ENCODE results near the gene DCC.
"Not testable (repeated sequence)": the region's sequence is repeated elsewhere in the genome, so short reads cannot be mapped to it uniquely, and the experiment has no call there.

The DCC gene

GRCh38 chr18:53417003-53417402 lies 1077.0 kb downstream of the DCC start:
- no peak for DNase-seq (ENCODE audit: low spot score)

DNA sequence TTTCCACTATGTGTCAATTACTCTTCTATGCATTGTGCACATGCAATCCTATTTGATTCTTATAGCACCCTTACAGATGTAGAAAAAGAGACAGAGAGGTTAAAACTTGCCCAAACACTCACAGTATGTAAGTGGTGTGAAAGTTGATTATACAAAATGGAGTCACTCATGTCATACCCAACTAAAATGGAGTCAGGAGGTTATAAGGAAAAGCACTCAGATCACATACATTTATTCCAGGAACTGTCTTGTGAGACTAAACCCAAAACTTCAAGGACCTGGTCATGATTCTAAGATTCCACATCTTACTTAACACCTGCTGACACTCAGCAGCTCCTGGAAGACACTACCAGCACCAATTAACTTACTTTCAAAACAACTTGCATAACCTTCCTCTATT lies 1081.9 kb downstream of the DCC start:
- DNase-seq (ENCODE audit: low spot score): no peak

GRCh38 chr18:53422896-53423295 lies 1082.9 kb downstream of the DCC start:
- no peak for DNase-seq (ENCODE audit: low spot score)

GRCh38 chr18:53426666-53427184 lies 1086.7 kb downstream of the DCC start:
- no peak for DNase-seq (ENCODE audit: low spot score)

DNA sequence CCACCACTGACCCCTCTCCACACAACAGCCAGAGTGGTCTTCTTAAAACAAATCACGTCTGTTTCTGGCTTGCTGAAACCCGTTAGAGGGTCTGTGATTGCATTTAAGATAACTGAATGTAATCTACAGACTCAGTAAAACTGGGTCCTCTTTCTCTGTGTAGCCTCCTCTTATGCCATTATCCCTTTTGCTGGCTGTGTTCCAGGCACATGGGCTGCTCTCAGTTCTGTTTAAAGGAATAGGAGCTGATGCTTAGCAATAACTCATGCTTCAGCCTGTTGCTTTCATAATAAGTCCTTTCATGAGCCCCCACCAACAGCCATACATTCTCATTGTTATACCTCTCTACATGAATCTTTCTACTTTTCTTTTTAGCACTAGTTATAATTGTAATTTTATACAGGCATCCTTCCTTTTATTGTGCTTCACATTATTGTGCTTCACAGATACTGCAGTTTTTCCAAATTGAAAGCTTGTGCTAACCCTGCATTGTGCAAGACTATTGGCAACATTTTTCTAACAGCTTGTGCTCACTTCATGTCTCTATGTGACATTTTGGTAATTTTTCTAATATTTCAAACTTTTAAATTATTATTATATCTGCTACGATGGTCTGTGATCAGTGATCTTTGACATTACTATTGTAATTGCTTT lies 1101.9 kb downstream of the DCC start:
- DNase-seq (ENCODE audit: low spot score): no peak

DNA sequence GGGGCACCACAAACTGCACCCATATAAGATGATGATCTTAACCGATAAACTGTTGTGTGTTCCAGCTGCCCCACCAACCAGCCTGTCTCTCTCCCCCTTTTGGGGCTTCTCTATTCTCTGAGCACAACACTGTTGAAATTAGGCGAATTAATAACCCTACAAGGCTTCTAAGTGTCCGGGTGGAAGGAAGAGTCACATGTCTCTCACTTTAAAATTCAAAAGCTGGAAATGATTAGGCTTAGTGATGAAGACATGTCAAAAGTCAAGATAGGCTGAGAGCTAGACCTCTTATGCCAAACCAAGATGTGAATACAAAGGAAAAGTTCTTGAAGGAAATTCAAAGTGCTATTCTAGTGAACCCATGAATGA lies 1102.4 kb downstream of the DCC start:
- DNase-seq (ENCODE audit: low spot score): no peak

DNA sequence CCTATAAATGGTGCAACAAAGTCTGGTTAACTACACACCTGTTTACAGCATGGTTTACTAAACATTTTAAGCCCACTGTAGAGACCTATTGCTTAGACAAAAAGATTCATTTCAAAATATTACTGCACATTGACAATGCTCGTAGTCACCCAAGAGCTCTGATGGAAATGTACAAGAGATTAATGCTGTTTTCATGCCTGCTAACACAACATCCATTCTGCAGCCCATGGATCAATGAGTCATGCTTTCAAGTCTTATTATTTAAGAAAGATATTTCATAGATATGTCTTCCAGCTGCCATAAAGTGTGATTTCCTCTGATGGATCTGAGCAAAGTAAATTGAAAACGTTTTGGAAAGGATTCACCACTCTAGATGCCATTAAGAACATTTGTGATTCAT lies 1103.3 kb downstream of the DCC start:
- DNase-seq (ENCODE audit: low spot score): no peak

DNA sequence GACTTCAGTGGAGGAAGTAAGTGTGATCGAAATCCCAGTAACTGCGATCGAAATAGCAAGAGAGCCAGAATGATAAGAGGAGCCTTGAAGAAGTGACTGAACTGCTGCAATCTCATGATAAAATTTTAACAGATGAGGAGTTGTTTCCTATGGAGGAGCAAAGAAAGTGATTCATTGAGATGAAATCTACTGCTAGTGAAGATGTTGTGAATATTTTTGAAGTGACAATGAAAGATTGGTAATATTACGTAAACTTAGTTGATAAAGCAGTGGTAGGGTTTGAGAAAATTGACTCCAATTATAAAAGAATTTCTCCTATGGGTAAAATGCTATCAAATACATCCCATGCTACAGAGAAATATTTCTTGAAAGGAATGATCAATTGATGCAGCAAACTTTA lies 1103.8 kb downstream of the DCC start:
- DNase-seq (ENCODE audit: low spot score): no peak

- no peak for DNase-seq (ENCODE audit: low spot score)
Observed at GRCh38 chr18:53451902-53452301, 1111.9 kb downstream of the DCC start.

- no peak for DNase-seq (ENCODE audit: low spot score)
Observed at GRCh38 chr18:53457068-53457467, 1117.1 kb downstream of the DCC start.

GRCh38 chr18:53458268-53458667 lies 1118.3 kb downstream of the DCC start:
- no peak for DNase-seq (ENCODE audit: low spot score)

DNA sequence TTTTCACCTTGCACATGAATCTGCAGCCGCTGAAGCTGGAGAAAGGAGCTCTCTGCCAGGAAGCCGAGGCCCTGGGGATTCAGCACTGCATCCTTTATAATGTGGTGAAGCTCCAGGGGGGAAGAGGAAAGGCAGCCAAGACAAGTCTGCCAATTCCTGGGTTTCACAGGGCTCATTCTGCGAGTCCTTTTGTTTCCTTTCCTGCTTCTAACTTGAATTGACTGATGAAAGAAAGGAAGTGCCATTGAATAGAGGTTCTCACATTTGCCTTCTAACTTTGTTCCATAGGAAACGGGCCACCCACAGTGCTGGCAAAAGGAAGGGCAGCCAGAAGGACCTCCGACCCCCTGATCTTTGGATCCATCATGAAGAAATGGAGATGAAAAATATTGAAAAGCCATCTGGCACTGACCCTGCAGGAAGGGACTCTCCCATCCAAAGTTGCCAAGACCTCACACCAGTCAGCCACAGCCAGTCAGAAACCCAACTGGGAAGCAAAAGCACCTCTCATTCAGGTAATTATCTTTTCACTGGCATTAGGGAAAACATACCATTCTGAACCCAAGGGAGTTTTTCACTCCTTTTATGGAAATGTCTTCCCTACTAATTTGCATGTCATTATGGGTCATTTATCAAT lies 1119.1 kb downstream of the DCC start:
- no peak for DNase-seq (ENCODE audit: low spot score)

- DNase-seq (ENCODE audit: low spot score): no peak
Observed at GRCh38 chr18:53467756-53468155, 1127.8 kb downstream of the DCC start.

- not testable (repeated sequence) for DNase-seq (ENCODE audit: low spot score)
Observed at GRCh38 chr18:53468173-53468572, 1128.2 kb downstream of the DCC start.

- DNase-seq (ENCODE audit: low spot score): no peak
Observed at GRCh38 chr18:53472546-53472945, 1132.5 kb downstream of the DCC start.

DNA sequence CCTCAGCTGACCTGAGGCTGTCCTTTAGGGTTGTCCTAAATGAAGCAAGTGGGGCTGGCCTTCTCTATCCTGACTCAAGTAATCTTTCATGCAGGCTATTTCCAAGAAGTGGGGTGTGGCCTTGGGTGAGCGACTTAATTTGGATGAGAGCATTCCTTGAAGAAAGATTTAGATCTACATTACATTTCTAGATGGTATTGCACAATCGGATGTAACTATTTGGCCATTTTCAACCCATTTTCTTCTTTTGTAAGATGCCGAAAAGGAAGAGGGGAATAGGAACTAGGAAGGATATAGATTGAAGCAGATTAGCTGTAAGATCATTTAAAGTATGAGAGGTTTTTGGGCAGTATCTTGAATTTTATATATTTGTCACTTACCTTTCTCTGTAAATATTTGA lies 1138.2 kb downstream of the DCC start:
- DNase-seq (ENCODE audit: low spot score): no peak

DNA sequence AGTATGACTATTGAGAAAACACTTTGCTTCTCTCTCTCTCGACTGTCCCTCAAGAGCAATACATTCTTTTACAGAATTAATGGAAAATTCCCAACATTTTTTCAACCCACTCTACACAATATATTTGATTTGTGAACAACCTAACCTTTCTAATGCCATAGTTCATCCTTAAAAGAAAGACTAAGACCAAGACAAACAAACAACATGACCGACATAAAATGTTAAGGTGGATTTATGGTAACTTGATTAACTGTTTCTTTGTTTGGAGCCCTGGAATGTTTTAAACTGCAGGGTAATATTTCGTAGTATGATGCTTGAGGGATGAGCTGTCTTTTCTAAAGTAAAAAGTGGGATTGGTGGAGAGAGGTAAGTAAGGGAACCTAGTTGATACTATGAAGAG lies 1146.3 kb downstream of the DCC start:
- DNase-seq (ENCODE audit: low spot score): no peak

DNA sequence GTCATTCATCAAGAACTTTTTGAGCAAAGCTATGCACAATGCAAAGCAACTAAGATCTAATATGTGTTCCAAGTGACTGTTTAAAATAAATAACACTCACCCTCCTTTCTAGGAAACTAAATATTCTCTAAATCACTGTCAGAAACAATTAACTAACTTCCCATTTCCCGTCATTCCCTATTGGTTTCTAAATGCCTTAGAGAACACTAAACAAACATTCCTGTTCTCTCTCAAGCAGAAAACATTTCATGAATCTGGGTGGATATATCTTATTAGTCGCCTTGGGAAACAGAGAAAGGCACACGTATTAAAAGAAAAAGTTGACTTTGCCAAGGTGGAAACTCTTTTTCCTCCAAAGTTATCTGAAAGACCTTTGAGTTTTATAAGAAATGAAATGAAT lies 1149.3 kb downstream of the DCC start:
- no peak for DNase-seq (ENCODE audit: low spot score)

- no peak for DNase-seq (ENCODE audit: low spot score)
Observed at GRCh38 chr18:53490019-53490418, 1150.0 kb downstream of the DCC start.

DNA sequence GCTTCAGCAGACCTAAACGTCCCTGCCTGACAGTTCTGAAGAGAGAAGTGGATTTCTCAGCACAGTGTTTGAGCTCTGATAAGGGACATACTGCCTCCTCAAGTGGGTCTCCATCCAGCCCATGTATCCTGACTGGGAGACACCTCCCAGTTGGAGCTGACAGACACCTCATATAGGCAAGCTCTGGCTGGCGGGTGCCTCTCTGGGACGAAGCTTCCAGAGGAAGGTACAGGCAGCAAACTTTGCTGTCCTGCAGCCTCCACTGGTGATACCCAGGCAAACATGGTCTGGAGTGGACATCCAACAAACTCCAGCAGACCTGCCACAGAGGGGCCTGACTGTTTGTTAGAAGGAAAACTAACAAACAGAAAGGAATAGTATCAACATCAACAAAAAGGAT lies 1156.0 kb downstream of the DCC start:
- DNase-seq (ENCODE audit: low spot score): no peak

DNA sequence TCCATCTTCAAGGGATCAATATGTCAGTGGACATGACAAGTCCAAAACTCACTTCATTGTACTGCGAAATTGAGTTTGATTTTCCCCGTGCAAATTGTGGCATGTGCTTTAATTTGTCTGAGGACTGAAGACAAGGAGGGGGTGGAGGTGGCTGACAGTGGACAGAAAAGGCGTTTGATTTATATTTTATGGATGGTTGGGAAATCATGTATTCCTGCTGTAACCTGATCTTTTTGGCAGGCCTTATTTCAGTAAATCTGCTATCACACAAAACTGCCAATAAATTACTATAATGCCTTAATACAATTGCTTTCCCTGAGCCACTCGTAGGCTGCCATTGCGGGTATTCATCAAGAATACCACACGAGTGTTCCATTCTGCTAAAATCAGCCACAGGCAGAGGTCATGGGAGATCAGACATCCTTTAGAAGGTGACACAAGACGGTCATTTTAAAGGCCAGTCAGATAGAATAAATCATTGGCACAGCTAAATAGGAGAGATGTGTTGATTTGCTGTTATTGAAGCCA lies 1164.0 kb downstream of the DCC start:
- no peak for DNase-seq (ENCODE audit: low spot score)

DNA sequence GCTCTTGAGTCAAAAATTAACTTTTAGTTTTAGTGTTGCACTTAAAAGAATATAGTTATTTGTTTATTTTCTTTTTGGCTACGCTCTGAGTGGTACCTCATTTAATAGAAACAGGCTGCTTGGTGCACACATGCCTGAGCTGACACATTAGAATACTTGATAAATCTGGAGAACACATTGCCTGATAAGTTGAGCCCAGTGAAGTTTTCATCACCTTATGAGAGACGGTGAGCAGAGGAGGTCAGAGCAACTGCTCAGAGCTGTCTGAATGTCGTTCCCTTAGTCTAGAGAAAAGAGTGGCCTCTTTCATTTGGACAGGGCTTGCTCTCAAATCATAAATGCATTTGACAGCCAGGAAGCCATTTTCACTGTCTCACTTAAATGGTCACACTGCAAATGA lies 1168.5 kb downstream of the DCC start:
- DNase-seq (ENCODE audit: low spot score): no peak

- no peak for DNase-seq (ENCODE audit: low spot score)
Observed at GRCh38 chr18:53509886-53510285, 1169.9 kb downstream of the DCC start.

DNA sequence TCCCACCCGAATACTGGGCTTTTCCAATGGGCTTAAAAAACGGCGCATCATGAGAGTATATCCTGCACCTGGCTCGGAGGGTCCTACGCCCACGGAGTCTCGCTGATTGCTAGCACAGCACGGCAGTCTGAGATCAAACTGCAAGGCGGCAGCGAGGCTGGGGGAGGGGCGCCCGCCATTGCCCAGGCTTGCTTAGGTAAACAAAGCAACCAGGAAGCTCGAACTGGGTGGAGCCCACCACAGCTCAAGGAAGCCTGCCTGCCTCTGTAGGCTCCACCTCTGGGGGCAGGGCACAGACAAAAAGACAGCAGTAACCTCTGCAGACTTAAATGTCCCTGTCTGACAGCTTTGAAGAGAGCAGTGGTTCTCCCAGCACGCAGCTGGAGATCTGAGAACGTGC lies 1171.7 kb downstream of the DCC start:
- not testable (repeated sequence) for DNase-seq (ENCODE audit: low spot score)
